Measurements from ENCODE around the gene RAB5A. TPM values are rescaled to one million over a fixed set of nuclear protein-coding genes. Genes with fewer than 3 reads are reported as not detected.
"Not testable (repeated sequence)": the region's sequence is repeated elsewhere in the genome, so short reads cannot be mapped to it uniquely, and the experiment has no call there.

Gene RAB5A
- total RNA-seq, 1 donor from 2014 or later: 17.5 TPM

DNA sequence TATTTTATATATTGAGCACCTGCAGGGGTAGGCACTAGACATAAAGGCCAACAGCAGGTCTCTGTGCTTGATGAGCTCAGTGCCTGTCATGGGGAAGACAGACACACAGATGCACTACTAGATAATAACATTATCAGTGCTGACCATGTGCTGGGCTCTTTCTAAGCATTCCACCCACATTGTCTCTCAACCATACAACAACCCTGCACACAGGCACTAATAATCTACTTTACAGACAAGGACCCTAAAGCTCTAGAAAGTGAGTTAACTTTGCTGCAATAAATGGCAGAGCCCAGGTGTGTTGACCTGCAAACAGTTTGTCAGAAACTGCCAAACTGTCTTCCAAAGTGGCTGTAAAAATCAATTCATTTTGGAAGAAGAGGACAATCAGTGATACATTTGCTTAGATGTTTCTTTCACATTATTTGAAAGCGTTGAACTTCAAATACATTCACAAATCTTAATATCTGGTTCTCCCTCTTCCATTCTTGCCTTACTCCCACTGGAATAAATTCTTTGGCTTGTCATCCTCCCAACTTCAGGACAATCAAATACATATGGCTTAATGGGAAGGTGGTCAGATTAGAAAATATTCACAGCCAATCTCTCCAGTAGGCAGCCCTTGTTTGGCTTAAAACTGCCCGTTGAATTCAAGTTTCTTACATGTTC, 76.2 kb downstream of the RAB5A start:
- no peak for DNase-seq (ENCODE audit: low spot score)
- no peak for ATAC-seq

DNA sequence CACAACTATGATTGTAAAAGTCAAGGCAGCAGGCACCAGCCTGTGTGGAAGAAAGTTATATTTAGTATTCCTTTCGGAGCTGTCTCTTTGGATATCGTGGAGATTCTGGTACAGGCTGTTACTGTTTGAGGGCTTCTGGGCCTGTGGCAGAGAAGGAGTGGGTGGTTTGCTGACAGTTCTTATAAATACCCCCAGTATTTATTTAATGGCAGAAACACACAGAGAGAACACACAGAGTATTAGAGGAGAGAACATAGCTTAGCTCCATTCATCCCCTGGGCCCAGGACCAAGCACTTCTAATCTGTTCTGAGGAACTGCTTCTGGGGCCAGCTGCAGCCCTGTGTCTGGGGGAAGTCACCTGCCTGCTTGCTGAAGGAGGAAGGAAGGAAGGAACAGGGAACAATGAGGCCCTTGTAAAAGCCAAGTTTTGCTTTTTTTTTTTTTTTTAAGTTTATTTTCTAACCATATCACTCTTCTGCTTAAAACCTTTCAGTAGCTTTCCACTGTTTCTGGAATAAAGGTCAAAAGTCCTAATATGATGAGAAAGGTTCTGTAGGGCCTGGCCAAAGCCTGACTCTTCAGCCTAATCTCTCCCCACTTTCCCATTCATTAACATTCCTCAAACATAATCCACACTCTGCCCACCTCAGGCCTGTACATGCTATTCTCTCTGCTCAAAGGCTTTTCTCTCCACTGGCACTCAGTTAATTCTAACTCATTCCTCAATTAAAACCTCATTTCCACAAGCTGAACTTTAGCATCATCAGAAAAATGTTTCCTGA, 76.9 kb downstream of the RAB5A start:
- DNase-seq (ENCODE audit: low spot score): no peak
- peak; percentile 70 for ATAC-seq

DNA sequence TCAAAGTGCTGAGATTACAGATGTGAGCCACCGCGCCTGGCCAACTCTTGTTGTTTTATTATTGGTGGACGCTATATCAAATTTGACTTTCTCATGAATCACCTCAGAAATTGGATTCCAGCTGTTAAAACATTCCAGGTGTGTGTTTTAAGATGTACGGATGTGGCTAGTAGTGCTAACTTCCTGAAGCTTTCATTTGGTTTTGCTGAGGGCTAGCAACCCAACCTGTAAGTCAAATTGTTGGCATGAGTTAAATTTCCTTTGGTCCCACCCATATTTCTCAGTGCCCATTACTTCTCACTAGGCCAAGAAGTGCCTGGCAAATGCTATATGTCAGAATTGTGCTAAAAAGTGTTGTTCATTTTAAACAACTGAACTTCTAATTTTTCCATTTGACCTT, 80.2 kb downstream of the RAB5A start:
- DNase-seq (ENCODE audit: low spot score) (no peak), ATAC-seq (no peak)

- no peak for ATAC-seq
- no peak for DNase-seq (ENCODE audit: low spot score)
These were observed 82.0 kb downstream of the RAB5A start for GRCh38 chr3:20028905-20029331.

DNA sequence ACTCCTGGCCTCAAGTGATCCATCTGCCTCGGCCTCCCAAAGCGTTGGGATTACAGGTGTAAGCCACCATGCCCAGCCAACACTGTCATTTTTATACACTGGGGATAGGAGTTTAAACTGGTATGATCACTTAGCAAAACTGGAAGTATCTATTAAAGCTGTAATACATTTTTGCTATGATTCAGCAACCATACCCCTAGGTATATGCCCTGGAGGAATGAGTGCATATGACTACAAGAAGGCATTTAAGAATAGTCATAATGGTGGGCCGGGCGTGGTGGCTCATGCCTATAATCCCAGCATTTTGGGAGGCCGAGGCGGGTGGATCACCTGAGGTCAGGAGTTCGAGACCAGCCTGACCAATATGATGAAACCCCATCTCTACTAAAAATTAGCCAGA, 85.0 kb downstream of the RAB5A start:
- not testable (repeated sequence) for ATAC-seq; DNase-seq (ENCODE audit: low spot score)

Other genes starting within 250 kb of the RAB5A start
- 0.48 TPM for gene EFHB, start 12.9 kb upstream of the RAB5A start, total RNA-seq
- not detected for gene PP2D1, start 65.2 kb downstream of the RAB5A start, total RNA-seq
- gene KAT2B, start 93.3 kb downstream of the RAB5A start, total RNA-seq: 25.6 TPM
- 0.63 TPM for gene SGO1, start 239.1 kb downstream of the RAB5A start, total RNA-seq

Data from left lobe of liver (tissue), 2 donors.